Karpas-422 (cell line): ENCODE results near the gene CHAF1B. TPM values are rescaled to one million over a fixed set of nuclear protein-coding genes. Genes with fewer than 3 reads are reported as not detected.

Source experiments
- DNase-seq: peaks from one replicate; pipeline ENCODE4 v3.0.0-alpha.2; 2015
- H2AFZ ChIP-seq: fragments of 200-600 bp; sonication (generic); 2 replicates; pipeline ENCODE4 v1.6.1; 2014; ENCODE audit warnings: antibody characterized with exemption, low read length, mixed read lengths
- H3K27ac ChIP-seq: fragments of 200-600 bp; sonication (generic); 2 replicates; pipeline ENCODE4 v1.5.1; 2014; ENCODE audit warnings: mild to moderate bottlenecking, low read length, moderate library complexity
- H3K27me3 ChIP-seq: fragments of 200-600 bp; sonication (generic); 2 replicates; pipeline ENCODE4 v1.6.1; 2014; ENCODE audit warnings: low read length, mixed read lengths
- H3K36me3 ChIP-seq: fragments of 200-600 bp; sonication (generic); 2 replicates; pipeline ENCODE4 v1.6.1; 2014; ENCODE audit warnings: low read length, mixed read lengths; ENCODE audit not compliant: insufficient read depth
- H3K4me1 ChIP-seq: fragments of 200-600 bp; sonication (generic); 2 replicates; pipeline ENCODE4 v1.6.1; 2014; ENCODE audit warnings: mild to moderate bottlenecking, low read length, mixed read lengths
- H3K4me2 ChIP-seq: fragments of 200-600 bp; sonication (generic); 2 replicates; pipeline ENCODE4 v1.6.1; 2014; ENCODE audit warnings: low read length, low read depth, mild to moderate bottlenecking; ENCODE audit not compliant: poor library complexity, severe bottlenecking
- H3K4me3 ChIP-seq: fragments of 200-600 bp; sonication (generic); 2 replicates; pipeline ENCODE4 v1.5.1; 2014; ENCODE audit warnings: mild to moderate bottlenecking, antibody characterized with exemption, low read length, mixed read lengths
- H3K79me2 ChIP-seq: fragments of 200-600 bp; sonication (generic); 2 replicates; pipeline ENCODE4 v1.6.1; 2014; ENCODE audit warnings: mild to moderate bottlenecking, low read length, mixed read lengths
- H3K9ac ChIP-seq: fragments of 200-600 bp; sonication (generic); 2 replicates; pipeline ENCODE4 v1.6.0; 2014; ENCODE audit warnings: low read length
- H3K9me2 ChIP-seq: fragments of 200-600 bp; sonication (generic), shearing (Covaris generic); replicated peaks from 2 replicates; pipeline ENCODE4 v1.6.0; 2014; ENCODE audit warnings: mild to moderate bottlenecking, low read length, moderate library complexity; ENCODE audit not compliant: insufficient read depth
- H3K9me3 ChIP-seq: fragments of 300-700, 200-600 bp; sonication (generic); 2 replicates; pipeline ENCODE4 v1.6.1; 2014; ENCODE audit warnings: low read length, mixed read lengths
- H4K20me1 ChIP-seq: fragments of 200-600 bp; sonication (generic); 2 replicates; pipeline ENCODE4 v1.6.1; 2014; ENCODE audit warnings: mild to moderate bottlenecking, antibody characterized with exemption, low read length, low read depth; ENCODE audit not compliant: insufficient read depth
- total RNA-seq: library from RNA; depleted of rRNA; stranded (reverse); fragments of >200 nt; shearing (Covaris generic); gene quantifications from 2 replicates; pipeline ENCODE4 v1.2.3, GENCODE V29; 2014; ENCODE audit warnings: low replicate concordance

CHAF1B gene
- total RNA-seq, 1 experiment from 2014 or later: 5.6 TPM

GRCh38 chr21:36350282-36350910 lies 34.8 kb upstream of the CHAF1B start:
- peaks cover 13% of the 10 kb centered on the region for H3K36me3 ChIP-seq

GRCh38 chr21:36354918-36355680 lies 30.1 kb upstream of the CHAF1B start:
- Histone ChIP-seq H4K20me1 (no peaks in the 10 kb centered on the region), H3K79me2 (no peaks in the 10 kb centered on the region), H3K4me3 (no peak overlapping the region), H3K9me2 (no peaks in the 10 kb centered on the region), H2AFZ (no peak overlapping the region), H3K4me2 (no peak overlapping the region), H3K27me3 (no peaks in the 10 kb centered on the region), H3K36me3 (peaks cover 14% of the 10 kb centered on the region), H3K9me3 (no peaks in the 10 kb centered on the region), H3K9ac (no peak overlapping the region), H3K4me1 (no peaks in the 10 kb centered on the region), H3K27ac (no peak overlapping the region)
- no peak for DNase-seq

More at GRCh38 chr21:36350282-36350910, 34.8 kb upstream of the CHAF1B start:
- Histone ChIP-seq H3K27me3 (no peaks in the 10 kb centered on the region), H3K4me1 (peaks cover 6% of the 10 kb centered on the region; the same call in 1 of the 2 replicates), H4K20me1 (no peaks in the 10 kb centered on the region), H3K9me2 (no peaks in the 10 kb centered on the region), H3K9ac (no peak overlapping the region), H3K4me2 (no peak overlapping the region), H3K27ac (no peak overlapping the region), H2AFZ (no peak overlapping the region), H3K9me3 (no peaks in the 10 kb centered on the region), H3K4me3 (no peak overlapping the region), H3K79me2 (no peaks in the 10 kb centered on the region)
- DNase-seq: no peak

GRCh38 chr21:36355868-36356267 lies 29.3 kb upstream of the CHAF1B start:
- no peaks in the 10 kb centered on the region for H3K4me1 ChIP-seq

GRCh38 chr21:36359185-36359584 lies 26.0 kb upstream of the CHAF1B start:
- Histone ChIP-seq H3K9ac (no peak overlapping the region), H3K79me2 (no peaks in the 10 kb centered on the region), H3K27me3 (no peaks in the 10 kb centered on the region), H3K9me2 (no peaks in the 10 kb centered on the region), H2AFZ (no peak overlapping the region), H3K9me3 (no peaks in the 10 kb centered on the region), H4K20me1 (no peaks in the 10 kb centered on the region), H3K36me3 (peaks cover 11% of the 10 kb centered on the region; the same call in 1 of the 2 replicates), H3K4me1 (no peaks in the 10 kb centered on the region), H3K4me2 (no peak overlapping the region), H3K27ac (no peak overlapping the region), H3K4me3 (no peak overlapping the region)
- no peak for DNase-seq

More at GRCh38 chr21:36355868-36356267, 29.3 kb upstream of the CHAF1B start:
- DNase-seq: no peak
- no peak overlapping the region for H3K9ac ChIP-seq
- no peak overlapping the region for H3K27ac ChIP-seq
- H3K36me3 ChIP-seq: peaks cover 11% of the 10 kb centered on the region
- H2AFZ ChIP-seq: no peak overlapping the region
- no peaks in the 10 kb centered on the region for H3K27me3 ChIP-seq
- no peak overlapping the region for H3K4me3 ChIP-seq
- H3K4me2 ChIP-seq: no peak overlapping the region
- no peaks in the 10 kb centered on the region for H3K9me3 ChIP-seq
- H3K9me2 ChIP-seq: no peaks in the 10 kb centered on the region
- H3K79me2 ChIP-seq: no peaks in the 10 kb centered on the region
- no peaks in the 10 kb centered on the region for H4K20me1 ChIP-seq

GRCh38 chr21:36369064-36369685 lies 16.0 kb upstream of the CHAF1B start:
- Histone ChIP-seq H3K27ac (no peak overlapping the region), H3K4me1 (no peaks in the 10 kb centered on the region), H3K9ac (no peak overlapping the region), H3K9me3 (no peaks in the 10 kb centered on the region), H3K9me2 (no peaks in the 10 kb centered on the region), H2AFZ (no peak overlapping the region), H3K4me2 (no peak overlapping the region), H3K4me3 (no peak overlapping the region), H4K20me1 (no peaks in the 10 kb centered on the region), H3K79me2 (no peaks in the 10 kb centered on the region), H3K27me3 (no peaks in the 10 kb centered on the region), H3K36me3 (peaks cover 32% of the 10 kb centered on the region)
- no peak for DNase-seq

- peaks cover 19% of the 10 kb centered on the region for H3K36me3 ChIP-seq
- no peaks in the 10 kb centered on the region for H3K79me2 ChIP-seq
Measured at GRCh38 chr21:36375994-36376393, 9.2 kb upstream of the CHAF1B start.

GRCh38 chr21:36377391-36377842 lies 7.8 kb upstream of the CHAF1B start:
- H3K36me3 ChIP-seq: peaks cover 15% of the 10 kb centered on the region

More at GRCh38 chr21:36375994-36376393, 9.2 kb upstream of the CHAF1B start:
- H3K9me3 ChIP-seq: no peaks in the 10 kb centered on the region
- H3K4me3 ChIP-seq: no peak overlapping the region
- H3K4me2 ChIP-seq: no peak overlapping the region
- H3K27ac ChIP-seq: no peak overlapping the region
- no peaks in the 10 kb centered on the region for H4K20me1 ChIP-seq
- H3K27me3 ChIP-seq: no peaks in the 10 kb centered on the region
- H2AFZ ChIP-seq: no peak overlapping the region
- H3K9me2 ChIP-seq: no peaks in the 10 kb centered on the region
- H3K9ac ChIP-seq: no peak overlapping the region
- no peaks in the 10 kb centered on the region for H3K4me1 ChIP-seq
- no peak for DNase-seq

GRCh38 chr21:36379251-36379650 lies 5.9 kb upstream of the CHAF1B start:
- no peak overlapping the region for H2AFZ ChIP-seq
- peaks cover 11% of the 10 kb centered on the region; the same call in 1 of the 2 replicates for H3K36me3 ChIP-seq
- no peaks in the 10 kb centered on the region for H3K27me3 ChIP-seq
- no peak overlapping the region for H3K9ac ChIP-seq
- no peak overlapping the region for H3K4me3 ChIP-seq
- no peaks in the 10 kb centered on the region for H4K20me1 ChIP-seq
- no peak overlapping the region for H3K4me2 ChIP-seq
- no peaks in the 10 kb centered on the region for H3K9me3 ChIP-seq
- H3K79me2 ChIP-seq: no peaks in the 10 kb centered on the region
- H3K4me1 ChIP-seq: no peaks in the 10 kb centered on the region
- no peak for DNase-seq
- H3K27ac ChIP-seq: no peak overlapping the region
- no peaks in the 10 kb centered on the region for H3K9me2 ChIP-seq

More at GRCh38 chr21:36377391-36377842, 7.8 kb upstream of the CHAF1B start:
- Histone ChIP-seq H3K4me1 (no peaks in the 10 kb centered on the region), H3K27me3 (no peaks in the 10 kb centered on the region), H3K27ac (no peak overlapping the region), H2AFZ (no peak overlapping the region), H3K9me2 (no peaks in the 10 kb centered on the region), H3K4me3 (no peak overlapping the region), H3K9ac (no peak overlapping the region), H4K20me1 (no peaks in the 10 kb centered on the region), H3K9me3 (no peaks in the 10 kb centered on the region), H3K79me2 (no peaks in the 10 kb centered on the region), H3K4me2 (no peak overlapping the region)
- DNase-seq: no peak
